DND-41 (cell line): Measurements from ENCODE around the gene SLC41A3.

Source experiments
- ATAC-seq: fragments of 200-7000 bp; cut with Tn5 transposase; 3 replicates; pipeline ENCODE4 v1.9.1; 2021; ENCODE audit warnings: low read depth; ENCODE audit not compliant: insufficient read depth
- DNase-seq: peaks from one replicate; pipeline ENCODE4 v3.0.0-alpha.2; 2020
- H2AFZ ChIP-seq: 2 replicates; pipeline ENCODE4 v1.6.0; 2012; ENCODE audit warnings: low read depth, low read length
- H3K27ac ChIP-seq: 2 replicates; pipeline ENCODE4 v1.5.1; 2012; ENCODE audit warnings: low read length, inconsistent platforms
- H3K27me3 ChIP-seq: fragments of 200-600 bp; sonication (generic); 2 replicates; pipeline ENCODE4 v1.6.0; 2012; ENCODE audit warnings: low read length, mild to moderate bottlenecking, inconsistent platforms; ENCODE audit not compliant: insufficient read depth, poor library complexity
- H3K36me3 ChIP-seq: 2 replicates; pipeline ENCODE4 v1.5.1; 2012; ENCODE audit warnings: low read length, inconsistent platforms; ENCODE audit not compliant: insufficient read depth
- H3K4me1 ChIP-seq: 2 replicates; pipeline ENCODE4 v1.5.1; 2012; ENCODE audit warnings: mild to moderate bottlenecking, low read length; ENCODE audit not compliant: insufficient read depth
- H3K4me2 ChIP-seq: 2 replicates; pipeline ENCODE4 v1.6.0; 2012; ENCODE audit warnings: mild to moderate bottlenecking, moderate library complexity, low read length, inconsistent platforms; ENCODE audit not compliant: insufficient read depth
- H3K4me3 ChIP-seq, 2 experiments: fragments of 200-600 bp in 1 of 2; shearing (Covaris generic) in 1 of 2; 2 replicates each; pipeline ENCODE4 v1.5.1; 2012 to 2016; ENCODE audit warnings: inconsistent platforms in 2 of 2, low read length in 2 of 2, mild to moderate bottlenecking in 2 of 2, low read depth in 1 of 2, moderate library complexity in 1 of 2
- H3K79me2 ChIP-seq: 2 replicates; pipeline ENCODE4 v1.6.0; 2012; ENCODE audit warnings: low read length, inconsistent platforms; ENCODE audit not compliant: insufficient read depth
- H3K9ac ChIP-seq: 2 replicates; pipeline ENCODE4 v1.6.0; 2012; ENCODE audit warnings: low read depth, mild to moderate bottlenecking, inconsistent platforms, low read length, moderate library complexity
- H3K9me3 ChIP-seq: 2 replicates; pipeline ENCODE4 v1.5.1; 2012; ENCODE audit warnings: low read length, moderate library complexity, mild to moderate bottlenecking, inconsistent platforms; ENCODE audit not compliant: insufficient read depth, severe bottlenecking
- H4K20me1 ChIP-seq: 2 replicates; pipeline ENCODE4 v1.6.0; 2012; ENCODE audit warnings: low read length; ENCODE audit not compliant: insufficient read depth
- EZH2 ChIP-seq: IDR thresholded peaks from 3 replicates; pipeline ENCODE4 v1.6.1; 2012; ENCODE audit warnings: borderline replicate concordance, low read depth, mild to moderate bottlenecking, moderate library complexity, low read length, inconsistent platforms; ENCODE audit not compliant: severe bottlenecking
- TF ChIP-seq, protein P1 (sequence below): IDR thresholded peaks from 2 replicates; pipeline ENCODE4 v1.5.1; 2012; ENCODE audit warnings: borderline replicate concordance, low read length, moderate library complexity, mild to moderate bottlenecking; ENCODE audit not compliant: poor library complexity, severe bottlenecking; ENCODE audit errors: extremely low read depth

Gene SLC41A3

DNA sequence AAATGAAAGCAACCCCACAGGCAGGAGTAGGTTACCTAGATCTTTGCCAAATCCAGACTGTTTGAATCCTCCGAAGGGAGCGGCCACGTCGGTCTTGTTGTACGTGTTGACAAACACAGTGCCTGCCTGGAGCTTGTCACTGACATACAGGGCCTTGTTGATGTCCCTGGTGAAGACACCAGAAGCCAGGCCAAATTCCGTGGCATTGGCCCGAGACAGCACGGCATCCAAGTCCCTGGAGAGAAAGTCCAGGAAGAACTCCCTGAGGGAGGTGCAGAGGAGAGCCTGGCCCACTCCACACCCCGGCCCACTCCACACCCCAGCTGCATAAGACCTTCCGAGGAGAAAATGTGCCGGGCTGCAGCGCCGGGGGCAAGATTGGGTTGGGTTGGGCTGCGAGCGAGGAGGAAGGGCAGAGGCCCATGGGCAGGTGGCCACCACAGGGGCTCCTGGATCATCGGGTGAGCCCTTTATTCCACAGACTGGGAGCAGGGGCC is 21.8 kb upstream of the SLC41A3 start:
- Histone ChIP-seq H3K9me3 (no peaks in the 10 kb centered on the region), H3K4me3 (no peak overlapping the region), H3K36me3 (no peaks in the 10 kb centered on the region), H3K27me3 (no peaks in the 10 kb centered on the region), H3K27ac (no peak overlapping the region), H2AFZ (no peak overlapping the region), H3K9ac (no peak overlapping the region), H3K79me2 (no peaks in the 10 kb centered on the region), H3K4me2 (no peak overlapping the region), H3K4me1 (no peaks in the 10 kb centered on the region), H4K20me1 (no peaks in the 10 kb centered on the region)
- no peak for TF ChIP-seq EZH2
- TF ChIP-seq, protein P1, sequence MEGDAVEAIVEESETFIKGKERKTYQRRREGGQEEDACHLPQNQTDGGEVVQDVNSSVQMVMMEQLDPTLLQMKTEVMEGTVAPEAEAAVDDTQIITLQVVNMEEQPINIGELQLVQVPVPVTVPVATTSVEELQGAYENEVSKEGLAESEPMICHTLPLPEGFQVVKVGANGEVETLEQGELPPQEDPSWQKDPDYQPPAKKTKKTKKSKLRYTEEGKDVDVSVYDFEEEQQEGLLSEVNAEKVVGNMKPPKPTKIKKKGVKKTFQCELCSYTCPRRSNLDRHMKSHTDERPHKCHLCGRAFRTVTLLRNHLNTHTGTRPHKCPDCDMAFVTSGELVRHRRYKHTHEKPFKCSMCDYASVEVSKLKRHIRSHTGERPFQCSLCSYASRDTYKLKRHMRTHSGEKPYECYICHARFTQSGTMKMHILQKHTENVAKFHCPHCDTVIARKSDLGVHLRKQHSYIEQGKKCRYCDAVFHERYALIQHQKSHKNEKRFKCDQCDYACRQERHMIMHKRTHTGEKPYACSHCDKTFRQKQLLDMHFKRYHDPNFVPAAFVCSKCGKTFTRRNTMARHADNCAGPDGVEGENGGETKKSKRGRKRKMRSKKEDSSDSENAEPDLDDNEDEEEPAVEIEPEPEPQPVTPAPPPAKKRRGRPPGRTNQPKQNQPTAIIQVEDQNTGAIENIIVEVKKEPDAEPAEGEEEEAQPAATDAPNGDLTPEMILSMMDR = no peak
- DNase-seq = no peak
- no peak for ATAC-seq

DNA sequence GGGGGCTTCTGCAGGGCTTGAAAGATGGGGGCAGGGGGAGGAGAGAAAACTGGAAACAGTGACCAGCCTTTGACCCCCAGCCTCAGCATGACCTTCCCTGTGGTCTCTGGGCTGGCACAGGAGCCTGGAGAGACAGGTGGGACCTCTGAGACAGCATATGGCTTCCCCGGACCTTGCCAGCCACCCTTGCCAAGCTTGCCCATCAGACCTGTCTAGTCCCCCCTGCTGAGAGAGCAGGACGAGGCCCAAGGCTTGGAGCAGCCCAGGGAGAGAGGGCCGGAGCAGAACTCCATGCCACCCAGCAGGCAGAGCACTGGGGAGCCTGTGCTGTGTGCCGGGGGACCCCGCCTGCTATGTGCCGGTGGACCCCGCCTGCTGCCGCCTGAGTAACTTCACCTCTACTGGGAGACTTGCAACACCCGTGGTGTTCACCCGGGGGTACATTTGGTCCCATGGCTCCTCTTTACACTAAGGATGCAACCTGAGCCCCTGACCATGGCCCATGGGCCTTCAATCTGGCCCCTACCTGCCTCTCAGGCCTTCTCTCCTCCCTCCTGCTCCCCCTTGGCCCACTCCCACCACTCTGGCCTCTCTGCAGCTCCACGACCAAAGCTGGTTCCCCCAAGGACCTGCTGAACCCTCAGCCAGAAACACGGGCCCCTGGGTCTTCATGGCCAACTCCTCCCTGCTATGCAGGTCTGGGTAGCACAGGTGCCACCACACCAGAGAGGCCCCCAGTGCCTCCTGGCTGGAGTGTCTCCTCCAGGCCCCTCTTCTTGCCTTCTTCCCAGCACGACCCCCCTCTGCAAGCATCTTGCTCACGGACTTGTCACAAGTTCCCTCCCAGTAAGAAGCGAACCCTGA is 21.1 kb upstream of the SLC41A3 start:
- H3K4me2 ChIP-seq = no peak overlapping the region
- H3K4me3 ChIP-seq = no peak overlapping the region
- H4K20me1 ChIP-seq = no peaks in the 10 kb centered on the region
- H3K79me2 ChIP-seq = no peaks in the 10 kb centered on the region
- H3K4me1 ChIP-seq = no peaks in the 10 kb centered on the region
- H3K27me3 ChIP-seq = no peaks in the 10 kb centered on the region
- TF ChIP-seq, protein P1 = no peak
- no peak for TF ChIP-seq EZH2
- no peak overlapping the region for H3K27ac ChIP-seq
- H3K9me3 ChIP-seq = no peaks in the 10 kb centered on the region
- ATAC-seq (no peak), DNase-seq (no peak)
- no peaks in the 10 kb centered on the region for H3K36me3 ChIP-seq
- no peak overlapping the region for H2AFZ ChIP-seq
- no peak overlapping the region for H3K9ac ChIP-seq

DNA sequence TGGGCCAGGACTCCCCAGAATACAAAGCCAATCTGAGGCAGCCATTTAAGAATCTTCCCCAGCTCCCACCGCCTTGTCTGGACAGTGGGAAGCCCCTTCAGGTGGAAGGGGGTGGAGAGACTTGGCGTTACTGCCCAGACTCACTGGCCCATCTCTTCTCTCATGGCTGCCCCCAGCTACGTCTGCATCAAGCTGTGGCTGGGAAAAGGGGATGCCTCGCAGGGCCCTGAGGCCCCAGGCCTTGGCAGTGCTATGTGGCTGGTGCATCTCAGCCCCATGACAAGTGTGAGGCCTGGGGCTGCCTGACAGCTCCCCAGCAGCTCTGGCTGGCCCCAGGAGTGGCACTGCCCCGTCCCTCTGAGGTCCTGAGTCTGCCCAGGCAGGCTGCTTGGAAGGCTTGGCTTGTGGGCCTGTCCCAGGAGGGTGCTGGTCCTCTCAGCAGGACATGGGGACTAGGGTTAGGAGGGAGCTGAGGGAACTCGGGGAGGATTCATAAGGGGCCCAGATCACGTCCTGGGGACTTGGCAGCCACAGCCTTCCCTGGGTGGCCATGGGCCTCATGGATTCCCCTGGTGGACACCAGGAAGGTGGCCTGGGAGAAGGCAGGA is 20.2 kb upstream of the SLC41A3 start:
- Histone ChIP-seq H3K4me3 (no peak overlapping the region), H3K4me2 (no peak overlapping the region), H2AFZ (no peak overlapping the region), H3K9ac (no peak overlapping the region), H3K9me3 (no peaks in the 10 kb centered on the region), H3K27ac (no peak overlapping the region), H3K36me3 (no peaks in the 10 kb centered on the region), H3K79me2 (no peaks in the 10 kb centered on the region), H4K20me1 (no peaks in the 10 kb centered on the region), H3K4me1 (no peaks in the 10 kb centered on the region), H3K27me3 (no peaks in the 10 kb centered on the region)
- no peak for TF ChIP-seq EZH2
- TF ChIP-seq, protein P1 = no peak
- DNase-seq (no peak), ATAC-seq (no peak)
